Stimulated activated CD8-positive, alpha-beta memory T cell treated with anti-CD3 and anti-CD28 coated beads, Interleukin-15, amount 100 ng/mL, for 24 hours (primary cell): ENCODE data around the gene TBC1D22A.

Experiments used
- DNase-seq: peaks from one replicate; pipeline ENCODE4 v3.0.0-alpha.2; 2020; ENCODE audit warnings: low read depth

Gene TBC1D22A

GRCh38 chr22:46860562-46860961 lies 98.1 kb downstream of the TBC1D22A start:
- no peak for DNase-seq

GRCh38 chr22:46861468-46862367 lies 99.3 kb downstream of the TBC1D22A start:
- no peak for DNase-seq

GRCh38 chr22:46862418-46863324 lies 100.2 kb downstream of the TBC1D22A start:
- DNase-seq = no peak

GRCh38 chr22:46863794-46864193 lies 101.3 kb downstream of the TBC1D22A start:
- DNase-seq = no peak

- DNase-seq = no peak
Observed at GRCh38 chr22:46864314-46865051, 102.0 kb downstream of the TBC1D22A start.

GRCh38 chr22:46865052-46865434 lies 102.6 kb downstream of the TBC1D22A start:
- no peak for DNase-seq

- DNase-seq = no peak
Observed at GRCh38 chr22:46865642-46866041, 103.2 kb downstream of the TBC1D22A start.

- no peak for DNase-seq
Observed at GRCh38 chr22:46866591-46866990, 104.1 kb downstream of the TBC1D22A start.

GRCh38 chr22:46867106-46867505 lies 104.7 kb downstream of the TBC1D22A start:
- DNase-seq = no peak

GRCh38 chr22:46869329-46869728 lies 106.9 kb downstream of the TBC1D22A start:
- DNase-seq = no peak

- DNase-seq = no peak
Observed at GRCh38 chr22:46869831-46870441, 107.5 kb downstream of the TBC1D22A start.

- no peak for DNase-seq
Observed at GRCh38 chr22:46871826-46872225, 109.4 kb downstream of the TBC1D22A start.

- no peak for DNase-seq
Observed at GRCh38 chr22:46875089-46875488, 112.6 kb downstream of the TBC1D22A start.

GRCh38 chr22:46876357-46876934 lies 114.0 kb downstream of the TBC1D22A start:
- no peak for DNase-seq

GRCh38 chr22:46878191-46878948 lies 115.9 kb downstream of the TBC1D22A start:
- DNase-seq = no peak

- no peak for DNase-seq
Observed at GRCh38 chr22:46879083-46879482, 116.6 kb downstream of the TBC1D22A start.

- no peak for DNase-seq
Observed at GRCh38 chr22:46881373-46882118, 119.1 kb downstream of the TBC1D22A start.

GRCh38 chr22:46883092-46883910 lies 120.9 kb downstream of the TBC1D22A start:
- DNase-seq = no peak

- DNase-seq = no peak
Observed at GRCh38 chr22:46884365-46884764, 121.9 kb downstream of the TBC1D22A start.
